T-helper 1 cell (primary cell): ENCODE data around the gene RUFY4.

Experiments used
- DNase-seq, 5 donors: peaks; one replicate each; pipeline ENCODE4 v3.0.0-alpha.2; 2012 to 2020
- total RNA-seq, 4 donors: gene quantifications; one replicate each; lab custom pipeline; 2026; lab: John Stamatoyannopoulos, UW

The RUFY4 gene, protein sequence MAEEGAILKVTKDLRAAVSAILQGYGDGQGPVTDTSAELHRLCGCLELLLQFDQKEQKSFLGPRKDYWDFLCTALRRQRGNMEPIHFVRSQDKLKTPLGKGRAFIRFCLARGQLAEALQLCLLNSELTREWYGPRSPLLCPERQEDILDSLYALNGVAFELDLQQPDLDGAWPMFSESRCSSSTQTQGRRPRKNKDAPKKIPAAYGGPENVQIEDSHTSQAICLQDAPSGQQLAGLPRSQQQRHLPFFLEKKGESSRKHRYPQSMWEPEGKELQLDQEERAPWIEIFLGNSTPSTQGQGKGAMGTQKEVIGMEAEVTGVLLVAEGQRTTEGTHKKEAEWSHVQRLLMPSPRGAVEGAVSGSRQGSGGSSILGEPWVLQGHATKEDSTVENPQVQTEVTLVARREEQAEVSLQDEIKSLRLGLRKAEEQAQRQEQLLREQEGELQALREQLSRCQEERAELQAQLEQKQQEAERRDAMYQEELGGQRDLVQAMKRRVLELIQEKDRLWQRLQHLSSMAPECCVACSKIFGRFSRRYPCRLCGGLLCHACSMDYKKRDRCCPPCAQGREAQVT
- 0.24 to 1.9 (median 0.92) reads per million in 4 donors for total RNA-seq

DNA sequence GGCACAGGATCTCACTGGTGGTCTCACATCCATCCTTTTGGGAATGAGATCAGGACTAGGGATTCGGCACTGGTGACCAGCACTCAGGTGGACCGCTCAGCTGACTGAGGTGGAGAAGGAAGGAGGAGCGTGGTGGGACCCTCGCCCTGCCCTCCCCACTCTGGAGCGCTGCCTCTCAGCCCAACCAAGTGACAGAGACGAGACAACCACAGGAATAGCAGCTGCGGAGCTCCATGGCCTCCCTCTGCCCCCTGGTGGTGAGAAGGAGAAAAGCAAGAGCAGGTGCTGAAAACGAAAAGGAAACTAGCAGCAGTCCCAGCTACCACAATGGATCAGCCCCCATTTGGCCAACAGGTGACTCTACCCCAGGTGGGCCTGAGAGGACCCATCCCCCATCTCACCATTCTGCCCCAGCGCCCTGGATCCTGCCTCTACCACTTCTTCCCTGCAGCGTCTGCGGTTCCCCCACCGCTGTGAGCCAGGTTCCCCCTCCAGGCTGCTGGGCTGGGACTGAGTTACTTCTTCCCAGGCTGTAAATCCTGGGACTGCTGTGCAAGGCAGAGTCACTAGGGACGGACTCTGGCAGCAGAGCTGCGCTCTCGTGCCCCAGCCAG, at the start of gene RUFY4:
Gene RUFY4 (plus strand): TSS at position 533 of the 614 bp plus-strand sequence. CDS start 1,353 bp downstream, outside the sequence.
- DNase-seq, result peak; percentile 22 to 72 (median 53)

DNA sequence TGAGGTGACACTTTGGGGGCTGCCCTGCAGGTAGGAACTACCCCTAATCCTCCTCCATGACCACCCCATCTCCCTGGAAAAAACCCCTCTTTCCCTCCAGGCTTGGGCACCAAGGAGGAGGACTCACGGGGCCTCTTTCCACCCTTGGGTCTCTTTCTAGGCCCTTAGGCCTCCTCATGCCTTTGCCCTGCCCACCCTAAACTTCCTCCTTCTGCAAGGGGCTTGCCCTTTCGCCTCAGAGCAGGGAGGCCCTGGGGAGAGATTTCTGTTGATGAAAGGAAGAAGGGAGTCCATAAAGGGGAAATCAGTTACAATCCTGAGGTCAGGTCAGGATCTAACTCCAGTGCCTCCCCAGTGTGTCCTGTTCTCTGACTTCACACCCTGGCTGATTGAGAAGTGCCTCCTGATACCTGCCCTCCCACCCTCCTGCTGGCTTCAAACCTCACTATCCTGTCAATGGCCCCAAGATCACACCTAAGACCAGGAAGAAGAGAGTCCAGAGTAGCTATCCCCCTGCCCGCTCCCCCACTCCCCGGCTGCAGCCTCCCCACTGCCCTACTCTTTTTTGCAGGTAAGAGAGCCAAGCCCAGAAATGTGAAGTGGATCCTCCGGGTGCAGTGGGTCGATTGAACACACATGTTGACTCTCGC, 49.5 kb upstream of the RUFY4 start:
- DNase-seq, result no peak

DNA sequence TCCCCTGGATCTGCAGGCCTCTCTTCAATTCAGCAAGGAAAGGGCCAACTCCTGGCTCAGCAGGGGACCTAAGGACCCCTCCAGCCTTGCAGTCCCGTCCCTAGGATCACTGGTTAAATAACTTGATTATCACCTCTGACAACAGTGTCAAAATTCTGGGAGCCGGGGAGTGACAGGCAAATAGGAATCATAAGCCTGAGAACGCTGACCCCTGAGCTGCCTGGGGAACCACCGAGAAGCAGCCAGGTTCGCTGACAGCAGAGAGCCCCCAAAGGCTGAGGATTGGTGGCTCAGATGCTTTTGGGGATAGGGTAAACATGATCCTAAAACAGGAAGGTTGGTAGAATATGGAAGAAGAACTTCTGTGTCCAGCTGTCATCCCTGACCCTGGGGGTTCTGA, 48.8 kb upstream of the RUFY4 start:
- no peak for DNase-seq

DNA sequence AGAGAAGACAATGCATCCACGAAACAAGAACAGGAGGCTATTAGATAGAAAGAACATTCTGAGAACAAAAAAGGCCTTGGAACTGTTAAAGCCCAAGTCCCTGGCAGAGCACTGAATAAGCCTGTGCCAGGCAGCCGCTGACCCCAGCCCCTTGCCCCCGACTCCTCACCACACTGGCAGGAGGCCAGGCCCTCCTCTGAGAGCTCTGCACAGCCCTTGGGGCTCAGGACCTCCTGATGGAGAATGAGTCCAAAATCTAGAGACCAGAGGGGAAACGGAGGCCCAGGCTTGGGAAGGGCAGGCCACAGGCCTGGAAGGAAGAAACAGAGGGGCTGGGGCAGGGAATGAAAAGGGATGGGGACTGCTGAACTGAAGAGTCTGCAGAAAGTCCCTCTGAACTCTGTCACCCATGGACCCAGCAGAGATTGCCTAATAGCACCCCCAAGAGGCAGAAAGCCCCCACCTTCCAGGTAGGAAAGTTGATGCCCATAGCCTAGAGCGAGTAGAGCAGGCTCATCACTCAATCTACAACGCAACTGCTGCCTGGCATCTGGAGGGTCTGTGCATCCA, 48.0 kb upstream of the RUFY4 start:
- no peak for DNase-seq

DNA sequence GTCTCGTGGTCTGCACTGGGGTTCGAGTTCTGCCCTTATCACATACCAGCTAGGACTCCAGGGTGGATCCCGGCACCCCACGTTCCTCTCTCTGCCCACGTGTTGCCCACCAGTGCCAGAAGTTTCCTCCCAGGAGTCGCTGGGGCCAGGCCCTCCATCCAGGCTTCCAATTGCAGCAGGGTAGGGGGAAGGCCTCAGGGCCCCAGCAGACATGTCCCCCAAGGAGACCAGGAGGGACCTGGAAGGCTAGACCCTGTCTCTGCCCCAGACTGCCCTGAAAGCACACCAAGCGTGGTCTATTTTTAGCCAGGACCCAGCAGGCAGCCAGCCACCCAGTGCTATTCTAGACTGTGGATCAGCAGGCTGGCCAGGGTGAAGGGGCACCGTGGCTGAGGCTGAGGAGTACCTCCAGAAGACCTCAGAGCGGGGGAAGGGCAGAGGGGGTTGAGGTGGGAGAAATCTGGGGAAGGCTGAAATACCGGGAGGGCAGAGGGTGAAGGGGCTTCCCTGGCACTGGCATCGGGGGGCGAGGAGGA, 47.4 kb upstream of the RUFY4 start:
- DNase-seq, result no peak

DNA sequence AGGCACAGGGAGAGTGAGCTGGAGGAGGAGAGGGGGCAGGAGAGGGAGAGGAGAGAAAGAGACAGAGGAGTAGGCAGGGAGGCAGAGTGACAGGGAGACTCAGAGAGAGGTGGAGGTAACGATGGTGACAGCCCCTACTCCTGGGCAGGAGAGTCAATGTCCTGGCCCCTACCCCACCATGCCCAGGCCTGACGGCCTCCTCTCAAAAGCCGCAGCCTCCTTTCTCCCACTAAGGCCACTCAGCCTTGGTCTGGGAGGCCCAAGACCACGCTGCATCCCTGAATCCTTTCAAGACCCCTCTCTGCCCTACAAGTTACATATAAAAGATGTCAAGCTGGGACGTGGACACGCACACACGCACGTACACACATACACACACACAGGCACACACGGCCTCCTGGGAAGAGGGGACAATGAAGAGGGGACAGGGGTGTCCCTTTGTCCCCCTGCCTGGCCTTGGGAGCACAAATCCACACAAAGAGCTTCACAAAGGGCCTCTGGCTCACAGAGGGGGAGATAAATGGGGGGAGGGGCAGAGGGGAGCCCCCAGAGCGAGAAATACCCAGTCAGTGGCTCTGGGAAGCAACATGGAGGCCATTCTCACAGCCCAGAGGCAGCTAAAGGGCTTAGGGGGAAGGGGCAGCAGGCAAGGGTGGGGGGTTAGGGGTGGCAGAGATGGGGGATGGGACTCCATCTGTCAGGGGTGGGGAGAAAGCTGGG, 46.8 kb upstream of the RUFY4 start:
- peak in 1 of 5 donors; percentile 6 for DNase-seq

DNA sequence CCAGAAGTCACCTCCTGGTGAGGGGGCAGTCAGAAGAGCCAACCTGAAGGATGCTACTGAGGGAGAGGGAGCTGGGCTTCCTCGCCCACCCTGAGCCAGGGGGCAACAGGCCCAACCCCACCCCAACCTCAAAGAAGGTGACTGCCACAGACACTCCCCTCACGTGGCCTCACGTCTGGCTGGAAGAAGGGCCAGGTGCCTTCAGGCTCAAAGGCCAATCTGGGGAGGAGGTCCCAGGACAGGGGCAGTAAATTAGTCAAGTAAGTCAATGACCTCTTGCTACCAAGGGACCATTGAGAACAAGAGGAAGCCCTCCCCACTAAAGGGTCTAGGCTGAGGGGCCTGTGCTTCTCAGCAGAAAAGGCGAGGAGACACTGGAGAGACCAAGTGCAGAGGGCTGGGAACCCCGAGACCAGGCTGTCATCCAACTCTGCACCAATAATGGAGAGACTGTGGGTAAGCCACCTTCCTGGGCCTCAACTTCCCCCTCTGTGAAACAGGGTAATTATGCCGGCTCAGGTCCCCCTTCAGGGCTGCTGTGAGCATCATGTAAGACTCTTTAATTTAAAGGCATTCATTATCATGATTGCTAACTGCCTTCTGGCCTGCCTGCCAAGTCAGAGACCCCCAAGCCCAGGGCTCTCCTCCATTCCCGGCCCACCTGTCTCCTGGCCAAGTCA, 46.1 kb upstream of the RUFY4 start:
- peak in 1 of 5 donors; percentile 4 for DNase-seq

DNA sequence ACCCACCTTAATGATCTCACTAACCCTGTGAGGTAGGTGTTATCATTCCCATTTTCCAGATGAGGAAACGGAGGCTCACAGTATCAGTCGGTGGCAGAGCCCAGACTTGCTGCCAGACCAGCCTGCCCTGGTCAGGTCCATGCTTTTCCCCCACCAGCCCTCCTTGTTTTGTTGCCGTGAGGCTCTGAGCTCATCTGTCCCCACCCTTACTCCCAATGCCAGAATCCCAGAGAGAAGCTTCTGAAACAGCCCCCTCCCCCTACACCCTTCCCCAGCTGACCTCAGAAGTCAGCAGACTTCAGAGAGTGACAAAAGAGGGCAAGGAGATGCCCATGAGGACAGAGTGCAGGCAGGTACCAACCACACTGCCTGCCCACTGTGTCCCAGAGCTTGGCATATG, 45.4 kb upstream of the RUFY4 start:
- no peak for DNase-seq

DNA sequence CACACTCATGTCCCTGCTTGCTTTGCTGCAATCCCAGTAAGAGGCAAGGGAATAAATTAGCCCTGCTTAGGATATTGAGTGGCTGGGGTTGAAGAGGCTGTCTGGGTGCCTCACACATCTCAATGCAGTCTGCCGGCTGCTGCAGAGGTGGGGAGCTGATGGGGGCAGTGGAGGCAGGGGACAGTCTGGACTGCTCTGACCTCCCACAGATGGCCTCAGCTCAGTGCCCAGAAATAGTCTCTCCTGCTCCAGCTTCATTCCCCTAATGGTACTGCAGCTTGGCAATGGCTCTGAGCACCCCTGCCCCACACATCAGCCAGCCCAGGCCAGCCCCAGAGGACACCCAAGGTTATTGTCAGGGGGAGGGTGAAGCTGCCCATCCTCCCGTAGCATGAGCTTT, 44.7 kb upstream of the RUFY4 start:
- peak in 1 of 5 donors; percentile 1 for DNase-seq

DNA sequence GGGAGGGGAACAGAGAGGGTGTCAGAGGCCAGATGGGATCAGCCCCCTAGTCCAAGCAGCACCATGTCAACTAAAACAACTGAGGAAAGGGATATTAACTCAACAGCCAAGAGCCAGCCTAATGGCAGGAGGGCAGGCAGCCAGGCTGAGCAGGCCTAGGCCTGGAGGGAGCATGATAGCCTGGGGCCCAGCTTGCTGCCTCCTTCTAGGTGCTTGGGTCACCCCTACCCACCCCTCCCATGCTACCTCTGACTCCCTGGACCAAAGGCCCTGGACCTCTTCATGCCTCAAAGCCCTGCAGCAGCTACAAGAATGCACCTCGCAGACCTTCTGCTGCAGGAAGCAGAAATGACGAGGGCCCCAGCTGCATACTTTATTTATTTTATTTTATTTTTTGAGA, 44.2 kb upstream of the RUFY4 start:
- peak in 1 of 5 donors; percentile 1 for DNase-seq

DNA sequence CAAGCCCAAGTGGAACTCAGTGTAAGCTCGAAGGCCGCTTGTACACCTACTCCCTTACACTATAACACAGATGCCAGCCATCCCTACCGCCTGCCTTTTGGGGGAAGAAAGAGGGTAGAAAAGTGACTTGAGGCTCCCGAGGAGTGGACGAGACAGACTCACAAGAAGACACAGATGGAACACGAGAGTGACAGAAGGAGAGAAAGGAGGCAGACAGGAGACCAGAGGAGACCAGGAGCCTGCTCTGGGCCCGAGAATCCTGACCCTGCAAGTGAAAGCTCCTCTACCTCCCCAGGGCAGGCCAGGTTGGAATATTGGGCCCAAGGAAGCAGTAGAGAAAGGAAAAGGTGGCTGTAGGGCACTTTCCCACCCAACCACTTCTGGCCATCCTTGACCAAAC, 42.8 kb upstream of the RUFY4 start:
- DNase-seq, result peak in 1 of 5 donors; percentile 1

DNA sequence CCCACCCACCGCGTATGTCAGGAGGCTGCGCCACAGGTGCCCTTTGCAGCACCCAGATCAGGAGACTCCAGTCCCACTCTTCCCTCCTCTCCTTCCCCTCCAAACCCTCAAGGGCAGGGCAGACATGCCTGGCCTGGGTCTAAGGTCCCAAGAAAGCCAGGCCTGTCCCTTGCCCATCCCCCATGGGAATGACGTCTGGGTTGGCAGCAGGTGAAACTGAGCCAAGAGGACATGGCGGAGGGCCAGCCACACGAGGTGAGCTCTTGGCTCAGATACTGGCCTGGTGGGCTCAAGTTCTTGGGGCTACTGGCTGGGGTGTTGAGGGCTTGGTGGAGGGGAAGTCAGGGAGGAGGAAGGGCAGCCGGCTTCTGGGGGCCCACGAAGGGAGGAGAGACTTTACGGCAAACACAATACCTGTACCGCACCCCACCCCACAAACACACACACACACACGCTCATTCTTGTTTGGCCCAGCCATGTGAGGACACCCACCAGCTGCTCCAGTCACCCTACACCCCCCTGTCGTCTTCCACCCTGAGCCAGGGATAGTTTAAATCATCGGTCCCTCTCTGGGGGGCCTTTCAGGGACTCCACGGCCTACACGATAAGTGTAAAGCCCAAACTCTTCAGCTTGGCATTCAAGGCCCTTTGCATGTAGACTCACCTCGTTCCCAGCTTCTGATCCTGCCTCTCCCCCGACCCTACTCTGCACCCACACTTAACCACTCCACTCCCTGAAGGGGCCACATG, 42.2 kb upstream of the RUFY4 start:
- DNase-seq, result no peak

DNA sequence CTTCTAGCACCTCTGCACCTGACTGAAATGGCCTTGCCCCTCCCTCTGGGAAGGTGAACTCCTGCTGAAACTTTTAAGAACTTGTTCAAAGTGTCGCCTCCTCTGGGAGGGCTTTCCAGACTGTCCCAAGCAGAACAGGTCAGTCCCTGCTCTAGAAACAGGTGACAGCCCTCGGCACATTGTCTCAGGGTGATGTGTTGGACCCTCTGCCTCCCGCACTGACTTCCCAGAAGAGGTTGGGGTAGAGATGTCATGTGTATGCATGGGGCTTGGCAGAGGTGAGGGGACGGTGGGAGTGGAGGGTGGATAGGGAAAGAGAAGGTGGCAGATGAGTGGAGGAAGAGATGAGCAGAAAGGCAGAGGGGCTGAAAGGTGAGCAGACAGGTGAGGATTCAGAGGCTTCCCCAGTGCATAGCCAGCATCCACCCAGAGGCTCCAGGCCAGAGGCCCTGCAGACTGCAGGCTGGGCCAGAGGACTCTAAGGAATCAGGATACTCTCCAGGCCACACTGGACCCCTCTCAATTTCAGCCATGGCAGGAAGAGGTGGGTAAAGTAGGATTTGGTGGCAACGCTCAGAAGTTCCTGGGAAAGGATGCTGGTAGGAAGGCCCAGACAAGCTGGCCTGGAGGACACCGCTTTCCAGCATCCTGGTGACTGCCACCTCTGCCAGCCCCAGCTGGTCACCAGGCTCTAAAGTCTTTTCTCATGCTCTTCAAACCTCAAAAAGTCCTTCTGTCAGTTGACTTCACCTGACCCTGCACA, 41.4 kb upstream of the RUFY4 start:
- no peak for DNase-seq

DNA sequence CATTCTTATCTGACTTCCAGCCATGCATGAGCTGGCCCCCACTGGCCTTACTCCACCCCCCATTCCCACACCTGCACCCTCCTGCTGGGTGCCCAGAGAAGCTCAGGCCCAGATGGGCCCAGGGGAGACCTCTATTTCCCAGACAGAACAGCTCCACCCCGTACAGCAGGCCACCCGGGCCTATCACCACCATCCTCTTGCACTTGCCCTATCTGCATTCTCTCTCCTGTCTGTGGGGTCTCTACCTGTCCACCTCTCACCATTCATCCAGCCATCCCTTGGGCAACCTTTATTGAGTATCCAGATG, 40.9 kb upstream of the RUFY4 start:
- DNase-seq, result no peak

DNA sequence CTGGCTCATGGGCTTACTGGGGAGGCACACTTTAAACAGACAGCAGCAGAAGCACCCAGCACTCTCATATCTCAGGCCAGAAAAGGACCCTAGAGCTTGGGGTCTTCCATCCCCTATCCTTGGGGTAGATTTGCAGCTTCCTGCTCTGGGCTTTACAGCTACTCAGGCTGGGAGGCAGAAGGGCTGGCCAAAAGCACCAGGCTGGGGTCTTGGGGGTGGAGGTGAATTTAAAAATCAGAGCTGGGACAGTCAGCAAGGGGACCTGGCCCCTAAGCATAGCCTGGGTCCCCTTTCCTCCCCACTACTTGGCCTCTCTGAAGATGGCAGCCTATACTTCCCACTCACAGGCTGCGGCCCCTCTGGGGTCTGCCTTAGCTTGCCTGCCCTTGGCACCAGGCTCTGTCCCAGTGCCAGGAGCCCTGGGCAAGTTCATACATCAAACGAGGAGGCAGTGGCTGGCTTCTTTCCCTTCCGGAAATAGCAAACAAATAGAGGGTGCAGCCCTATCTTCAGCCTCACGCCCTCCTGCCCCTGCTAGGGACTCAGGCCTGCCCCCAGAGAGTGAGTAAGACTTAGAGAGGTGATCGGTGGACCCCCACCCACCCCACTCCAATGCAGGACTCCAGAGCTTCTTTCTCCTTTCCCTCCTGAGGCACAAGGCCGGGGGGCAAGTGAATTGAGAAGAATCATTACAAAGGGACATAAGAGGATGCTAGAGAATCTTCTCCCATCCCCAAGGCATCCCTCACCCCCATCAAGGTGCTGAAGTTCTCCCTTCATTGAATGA, 40.3 kb upstream of the RUFY4 start:
- no peak for DNase-seq

DNA sequence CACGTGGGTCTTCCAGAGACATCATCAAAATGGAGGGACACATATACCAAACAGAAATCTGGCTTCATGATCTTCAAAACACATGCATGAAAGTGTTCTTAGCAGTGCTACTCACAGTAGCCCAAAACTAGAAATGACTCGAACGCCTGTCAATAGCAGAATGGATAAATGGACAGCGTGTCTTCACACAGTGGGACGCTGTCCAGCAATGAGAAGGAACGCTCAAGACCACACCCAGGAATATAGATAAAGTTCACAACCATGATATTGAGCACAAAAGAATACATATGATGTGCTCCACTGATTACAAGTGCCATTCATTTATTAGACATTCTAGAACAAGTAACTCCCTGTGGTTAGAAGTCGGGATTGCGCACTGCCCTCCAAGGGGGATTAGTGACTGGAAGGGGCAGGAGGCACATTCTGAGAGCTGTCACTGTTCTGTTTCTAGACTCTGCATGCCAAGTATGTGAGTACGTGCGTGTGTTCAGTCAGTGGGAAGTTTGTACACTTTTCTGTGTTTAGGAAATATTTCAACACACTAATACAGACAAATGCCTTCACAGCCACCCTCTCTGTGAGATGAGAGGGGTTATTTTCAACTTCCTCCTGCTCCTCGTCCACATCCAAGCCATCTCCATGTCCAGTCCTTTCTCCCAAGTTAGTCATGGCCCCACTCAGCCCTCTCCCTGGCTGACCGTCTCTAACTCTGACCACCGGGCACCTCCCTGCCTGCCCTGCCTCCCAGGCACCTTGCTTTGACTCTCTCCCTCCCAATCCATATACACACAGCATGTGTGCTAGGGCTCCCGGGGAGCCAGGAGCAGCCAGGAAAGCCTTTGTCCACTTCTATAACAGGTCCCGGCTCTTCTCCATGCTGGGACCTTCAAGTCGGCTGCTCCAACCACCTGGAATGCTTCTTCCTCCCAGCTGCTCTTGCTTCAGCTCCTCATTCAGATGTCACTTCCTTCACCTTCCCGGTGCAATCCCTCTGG, 39.4 kb upstream of the RUFY4 start:
- no peak for DNase-seq

DNA sequence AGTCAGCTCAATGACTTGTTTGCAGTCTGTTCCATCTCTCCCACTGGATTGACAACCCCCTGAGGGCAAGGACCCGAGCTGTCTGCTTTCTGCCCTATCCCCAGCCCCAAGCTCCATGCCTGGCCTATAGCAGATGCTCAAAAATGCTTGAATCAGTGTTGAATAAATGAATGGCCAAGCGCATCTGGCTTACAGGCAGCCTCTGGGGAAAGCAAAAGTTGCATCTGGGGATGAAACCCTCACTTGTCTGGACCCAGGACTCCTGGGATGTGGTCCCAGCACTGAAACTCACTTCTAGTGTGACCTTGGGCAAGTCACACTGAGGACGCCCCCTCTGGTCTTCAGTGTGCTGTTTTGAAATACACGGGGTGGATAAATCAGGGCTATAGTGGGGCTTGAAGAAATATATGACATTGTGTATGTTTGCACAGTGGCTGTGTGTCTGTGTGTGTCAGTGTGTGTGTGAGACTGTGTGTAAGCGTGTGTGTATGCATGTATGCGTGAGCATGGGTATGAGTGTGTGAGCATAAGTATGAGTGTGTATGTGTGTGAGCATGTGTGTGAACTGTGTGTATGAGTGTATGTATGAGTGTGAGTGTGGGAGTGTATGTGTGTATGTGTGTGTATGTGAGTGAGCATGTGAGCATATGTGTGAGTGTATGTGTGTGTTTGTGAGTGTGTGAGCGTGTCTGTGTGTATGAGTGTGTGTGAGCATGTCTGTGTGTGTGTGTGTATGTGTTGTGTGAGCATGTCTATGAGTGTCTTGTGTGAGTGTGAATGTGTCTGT, 38.5 kb upstream of the RUFY4 start:
- DNase-seq, result no peak
